HepG2 (cell line): ENCODE data around the gene KIRREL2. TPM values are rescaled to one million over a fixed set of nuclear protein-coding genes. Genes with fewer than 3 reads are reported as not detected.

Experiments used
- ATAC-seq: fragments of 200-7000 bp; cut with Tn5 transposase; 3 replicates; pipeline ENCODE4 v1.9.1; 2020; ENCODE audit warnings: mild to moderate bottlenecking, moderate library complexity
- BruUV-seq: library from RNA; stranded (reverse); fragments of 400-500 nt; replicated peaks from 2 replicates; lab custom pipeline; 2021; lab: Mats Ljungman, UMichigan
- CTCF ChIA-PET: fragments of 300-600 bp; formaldehyde crosslinking; extraction: SDS; loops from one replicate; lab custom pipeline; 2021; ENCODE audit warnings: low total read pairs, inconsistent platforms, low intra/inter-chr PET ratio; lab: Yijun Ruan, JAX
- POLR2A ChIA-PET: fragments of 350-600 bp; sonication (Branson Sonifier 250); formaldehyde crosslinking; loops from one replicate; lab custom pipeline; 2020; ENCODE audit warnings: antibody characterized with exemption, inconsistent platforms; lab: Yijun Ruan, JAX
- DNase-seq: peaks from one replicate; pipeline ENCODE4 v3.0.0-alpha.2; 2015; ENCODE audit warnings: low spot score
- FAIRE-seq: peaks from 3 replicates; lab custom pipeline; 2011; peaks lifted over from hg19 to GRCh38; lab: Jason Lieb, UNC
- H2AFZ ChIP-seq: one replicate; pipeline ENCODE4 v1.6.1; 2011; ENCODE audit warnings: low read length, inconsistent platforms
- H3K27ac ChIP-seq: fragments of 300-600 bp; 3 replicates; pipeline ENCODE4 v1.8.0; 2011; ENCODE audit warnings: mixed run types, mild to moderate bottlenecking, mixed read lengths, low read length, inconsistent platforms; ENCODE audit not compliant: insufficient read depth; ENCODE audit errors: extremely low read length
- H3K27me3 ChIP-seq, 2 experiments: fragments of 200-600 bp in 1 of 2; 2 replicates in 1 of 2; 3 replicates in 1 of 2; pipeline versions ENCODE4 v1.6.0 to v1.8.0; 2011; ENCODE audit warnings: low read length in 2 of 2, mild to moderate bottlenecking in 2 of 2, moderate library complexity in 2 of 2, inconsistent platforms in 1 of 2; ENCODE audit not compliant: insufficient read depth in 2 of 2, control insufficient read depth in 1 of 2
- H3K36me3 ChIP-seq, 2 experiments: fragments of 200-600 bp in 1 of 2; replicated peaks in 1 of 2; 2 replicates in 1 of 2; 3 replicates in 1 of 2; pipeline versions ENCODE4 v1.5.1 to v1.8.0; 2011; ENCODE audit warnings: low read length in 2 of 2, inconsistent platforms in 1 of 2; ENCODE audit not compliant: insufficient read depth in 2 of 2, control insufficient read depth in 1 of 2
- H3K4me1 ChIP-seq: 2 replicates; pipeline ENCODE4 v1.5.1; 2012; ENCODE audit warnings: low read length, inconsistent platforms; ENCODE audit not compliant: insufficient read depth
- H3K4me2 ChIP-seq: 2 replicates; pipeline ENCODE4 v1.6.0; 2011; ENCODE audit warnings: low read depth, low read length, inconsistent platforms
- H3K4me3 ChIP-seq, 3 experiments: fragments of 200-600 bp in 1 of 3; sonication (generic), shearing (Covaris generic) in 1 of 3; replicated peaks in 1 of 3; 2 replicates each; pipeline ENCODE4 v1.5.1; 2011 to 2016; ENCODE audit warnings: low read length in 3 of 3, inconsistent platforms in 2 of 3, low read depth in 2 of 3, mild to moderate bottlenecking in 2 of 3, control low read depth in 1 of 3, mixed read lengths in 1 of 3; ENCODE audit not compliant: insufficient read depth in 1 of 3
- H3K79me2 ChIP-seq: one replicate; pipeline ENCODE4 v1.6.1; 2011; ENCODE audit warnings: low read length, inconsistent platforms; ENCODE audit not compliant: insufficient read depth
- H3K9ac ChIP-seq: 2 replicates; pipeline ENCODE4 v1.6.0; 2011; ENCODE audit warnings: mild to moderate bottlenecking, low read depth, low read length, inconsistent platforms; ENCODE audit not compliant: insufficient read depth
- H3K9me3 ChIP-seq: 2 replicates; pipeline ENCODE4 v1.5.1; 2012; ENCODE audit warnings: mild to moderate bottlenecking, low read length
- H4K20me1 ChIP-seq: 2 replicates; pipeline ENCODE4 v1.6.0; 2011; ENCODE audit warnings: inconsistent platforms, mild to moderate bottlenecking, low read length, moderate library complexity; ENCODE audit not compliant: insufficient read depth
- CREB1 ChIP-seq, 2 experiments: fragments of 450-650 bp in 1 of 2; IDR thresholded peaks; 2 replicates each; pipeline ENCODE4 v1.6.1; 2016 to 2017; ENCODE audit warnings: control low read depth in 1 of 2, mild to moderate bottlenecking in 1 of 2, missing compliant biosample characterization in 1 of 2, missing genetic modification characterization in 1 of 2
- EZH2 ChIP-seq: conservative IDR thresholded peaks from 2 replicates; pipeline ENCODE4 v1.6.1; 2012; ENCODE audit warnings: mild to moderate bottlenecking, low read depth, low read length, moderate library complexity
- GATAD2A ChIP-seq: IDR thresholded peaks from 2 replicates; pipeline ENCODE4 v1.6.1; 2016
- HNF4G ChIP-seq, 2 experiments: sonication (generic) in 1 of 2; formaldehyde crosslinking in 1 of 2; IDR thresholded peaks; 2 replicates each; pipeline versions ENCODE4 v1.4.0 to v1.6.1; 2011 to 2020; ENCODE audit warnings: borderline replicate concordance in 2 of 2, low read depth in 2 of 2, mild to moderate bottlenecking in 2 of 2, low read length in 1 of 2, missing genetic modification reagents in 1 of 2, moderate library complexity in 1 of 2
- IKZF1 ChIP-seq: fragments of 450-650 bp; IDR thresholded peaks from 2 replicates; pipeline ENCODE4 v1.7.1; 2016
- MZF1 ChIP-seq: sonication (generic); formaldehyde crosslinking; IDR thresholded peaks from 2 replicates; pipeline ENCODE4 v1.8.1; 2023; ENCODE audit warnings: mild to moderate bottlenecking, missing genetic modification reagents, borderline replicate concordance
- SOX6 ChIP-seq, 2 experiments: fragments of 450-650 bp in 1 of 2; sonication (generic) in 1 of 2; formaldehyde crosslinking in 1 of 2; IDR thresholded peaks; 2 replicates each; pipeline versions ENCODE4 v1.4.0 to v1.6.1; 2017 to 2020; ENCODE audit warnings: antibody characterized with exemption in 1 of 2, mild to moderate bottlenecking in 1 of 2, missing genetic modification reagents in 1 of 2
- TBP ChIP-seq: sonication (generic); formaldehyde crosslinking; IDR thresholded peaks from 2 replicates; pipeline ENCODE4 v1.5.0; 2020; ENCODE audit warnings: missing genetic modification reagents
- YY1 ChIP-seq: IDR thresholded peaks from 2 replicates; pipeline ENCODE4 v1.6.1; 2011; ENCODE audit warnings: low read length, low read depth, moderate library complexity, mild to moderate bottlenecking; ENCODE audit not compliant: insufficient read depth, insufficient replicate concordance
- ZFP90 ChIP-seq: sonication (generic); formaldehyde crosslinking; IDR thresholded peaks from 2 replicates; pipeline ENCODE4 v1.8.0; 2022; ENCODE audit warnings: missing genetic modification reagents, mild to moderate bottlenecking, inconsistent platforms, borderline replicate concordance
- ZFY ChIP-seq: sonication (generic); formaldehyde crosslinking; IDR thresholded peaks from 2 replicates; pipeline ENCODE4 v1.4.0; 2020; ENCODE audit warnings: missing genetic modification reagents
- WGBS: methylation state at CpG from one replicate; pipeline ENCODE4 v1.1.6; 2017; ENCODE audit warnings: low lambda C conversion rate; 5-methylcytosine and 5-hydroxymethylcytosine counted together
- in situ Hi-C: cut with HindIII; loops from 2 replicates; pipeline ENCODE4 v1.10.0; 2017; ENCODE audit warnings: low pct_unique_long_range_greater_than_20kb; ENCODE audit not compliant: extremely low pct_ligation_motif_present
- intact Hi-C: fragments of 100-400 bp; cut with micrococcal nuclease; formaldehyde crosslinking; loops from one replicate; pipeline ENCODE4 v1.10.0; 2022; ENCODE audit not compliant: unreplicated experiment
- polyA plus RNA-seq, 8 experiments: library from polyadenylated mRNA; depleted of rRNA in 3 of 8; stranded (reverse) in 7 of 8; unstranded in 1 of 8; fragments of >200 nt; fragmentation: Illumina TruSeq in 4 of 8; extraction: Trizol in 4 of 8; gene quantifications; 2 replicates each; pipeline versions ENCODE4 v1.2.1 to v1.2.3, GENCODE V29; 2011 to 2016; ENCODE audit warnings: low read depth in 4 of 8, missing spikeins in 1 of 8, mixed read lengths in 1 of 8; ENCODE audit not compliant: insufficient read depth in 1 of 8
- total RNA-seq, 5 experiments: library from RNA; depleted of rRNA; stranded (reverse); fragments of >200 nt; fragmentation: Illumina TruSeq; extraction: Trizol; gene quantifications; 2 replicates each; pipeline ENCODE4 v1.2.3, GENCODE V29; 2016; ENCODE audit warnings: low read depth in 1 of 5
- TF ChIP-seq, protein P1 (sequence below): IDR thresholded peaks from 2 replicates; pipeline ENCODE4 v1.6.1; 2016; ENCODE audit warnings: low read depth, missing genetic modification reagents, missing compliant biosample characterization
- TF ChIP-seq, protein P2 (sequence below): sonication (generic); formaldehyde crosslinking; IDR thresholded peaks from 2 replicates; pipeline ENCODE4 v1.8.0; 2022; ENCODE audit warnings: missing genetic modification reagents, mild to moderate bottlenecking, borderline replicate concordance
- TF ChIP-seq, protein P3 (sequence below): sonication (generic); formaldehyde crosslinking; IDR thresholded peaks from 2 replicates; pipeline ENCODE4 v1.8.0; 2022; ENCODE audit warnings: low read depth, missing genetic modification reagents
- TF ChIP-seq, protein P4 (sequence below): sonication (generic); formaldehyde crosslinking; IDR thresholded peaks from 2 replicates; pipeline ENCODE4 v1.5.0; 2020; ENCODE audit warnings: mild to moderate bottlenecking, low read depth, missing genetic modification reagents, borderline replicate concordance
- TF ChIP-seq, protein P5 (sequence below): IDR thresholded peaks from 2 replicates; pipeline ENCODE4 v1.6.1; 2012; ENCODE audit warnings: inconsistent platforms

KIRREL2 gene
- total and polyA plus RNA-seq, 2 of the 13 experiments (the other 11 are each of a cell fraction or from before 2014, with no cell fraction given), result 0.18 to 2.4 TPM

DNA sequence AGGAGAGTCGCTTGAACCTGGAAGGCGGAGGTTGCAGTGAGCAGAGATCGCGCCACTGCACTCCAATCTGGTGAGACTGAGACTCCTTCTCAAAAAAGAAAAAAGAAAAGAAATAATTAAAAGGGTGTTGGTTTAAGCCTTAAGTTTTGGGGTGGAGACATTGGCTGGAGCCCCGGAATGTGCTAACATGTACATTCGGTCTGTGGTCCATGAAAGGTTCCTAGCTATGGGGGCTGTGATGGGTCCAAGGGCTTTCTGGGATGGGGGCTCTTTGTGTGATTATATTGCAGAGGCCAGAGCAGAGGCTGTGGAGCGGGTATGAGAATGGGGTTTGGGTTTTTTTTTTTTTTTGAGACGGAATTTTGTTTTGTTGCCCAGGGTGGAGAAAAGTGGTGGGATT lies 29.2 kb downstream of the KIRREL2 start:
- ChIA-PET CTCF (no interaction called here), POLR2A (no interaction called here)
- peaks cover 4 to 14% of the 10 kb centered on the region in 2 experiments; a peak in 3 of 5 replicates for H3K36me3 ChIP-seq
- H3K4me1 ChIP-seq, result no peaks in the 10 kb centered on the region
- in situ Hi-C loops (loop anchor here (10.0 kb wide), 1 partner anchor 49 kb away; the partner anchor contains the start of gene LRFN3), intact Hi-C loops (no loop called here)
- H3K27ac ChIP-seq, result no peak overlapping the region
- no peaks in the 10 kb centered on the region for H3K9me3 ChIP-seq
- no peak overlapping the region for H3K4me2 ChIP-seq
- BruUV-seq, result no TSS peak
- H3K79me2 ChIP-seq, result no peaks in the 10 kb centered on the region
- WGBS, result 88% methylated on average over 7 of the region's 8 CpGs
- ATAC-seq, result no peak
- H4K20me1 ChIP-seq, result no peaks in the 10 kb centered on the region
- no peak overlapping the region for H3K9ac ChIP-seq
- no peak for FAIRE-seq
- no peaks in the 10 kb centered on the region for H3K27me3 ChIP-seq
- no peak overlapping the region for H2AFZ ChIP-seq
- no peak overlapping the region for H3K4me3 ChIP-seq
- DNase-seq, result no peak
- TF ChIP-seq EZH2, result no peak
- TF ChIP-seq, protein P1, sequence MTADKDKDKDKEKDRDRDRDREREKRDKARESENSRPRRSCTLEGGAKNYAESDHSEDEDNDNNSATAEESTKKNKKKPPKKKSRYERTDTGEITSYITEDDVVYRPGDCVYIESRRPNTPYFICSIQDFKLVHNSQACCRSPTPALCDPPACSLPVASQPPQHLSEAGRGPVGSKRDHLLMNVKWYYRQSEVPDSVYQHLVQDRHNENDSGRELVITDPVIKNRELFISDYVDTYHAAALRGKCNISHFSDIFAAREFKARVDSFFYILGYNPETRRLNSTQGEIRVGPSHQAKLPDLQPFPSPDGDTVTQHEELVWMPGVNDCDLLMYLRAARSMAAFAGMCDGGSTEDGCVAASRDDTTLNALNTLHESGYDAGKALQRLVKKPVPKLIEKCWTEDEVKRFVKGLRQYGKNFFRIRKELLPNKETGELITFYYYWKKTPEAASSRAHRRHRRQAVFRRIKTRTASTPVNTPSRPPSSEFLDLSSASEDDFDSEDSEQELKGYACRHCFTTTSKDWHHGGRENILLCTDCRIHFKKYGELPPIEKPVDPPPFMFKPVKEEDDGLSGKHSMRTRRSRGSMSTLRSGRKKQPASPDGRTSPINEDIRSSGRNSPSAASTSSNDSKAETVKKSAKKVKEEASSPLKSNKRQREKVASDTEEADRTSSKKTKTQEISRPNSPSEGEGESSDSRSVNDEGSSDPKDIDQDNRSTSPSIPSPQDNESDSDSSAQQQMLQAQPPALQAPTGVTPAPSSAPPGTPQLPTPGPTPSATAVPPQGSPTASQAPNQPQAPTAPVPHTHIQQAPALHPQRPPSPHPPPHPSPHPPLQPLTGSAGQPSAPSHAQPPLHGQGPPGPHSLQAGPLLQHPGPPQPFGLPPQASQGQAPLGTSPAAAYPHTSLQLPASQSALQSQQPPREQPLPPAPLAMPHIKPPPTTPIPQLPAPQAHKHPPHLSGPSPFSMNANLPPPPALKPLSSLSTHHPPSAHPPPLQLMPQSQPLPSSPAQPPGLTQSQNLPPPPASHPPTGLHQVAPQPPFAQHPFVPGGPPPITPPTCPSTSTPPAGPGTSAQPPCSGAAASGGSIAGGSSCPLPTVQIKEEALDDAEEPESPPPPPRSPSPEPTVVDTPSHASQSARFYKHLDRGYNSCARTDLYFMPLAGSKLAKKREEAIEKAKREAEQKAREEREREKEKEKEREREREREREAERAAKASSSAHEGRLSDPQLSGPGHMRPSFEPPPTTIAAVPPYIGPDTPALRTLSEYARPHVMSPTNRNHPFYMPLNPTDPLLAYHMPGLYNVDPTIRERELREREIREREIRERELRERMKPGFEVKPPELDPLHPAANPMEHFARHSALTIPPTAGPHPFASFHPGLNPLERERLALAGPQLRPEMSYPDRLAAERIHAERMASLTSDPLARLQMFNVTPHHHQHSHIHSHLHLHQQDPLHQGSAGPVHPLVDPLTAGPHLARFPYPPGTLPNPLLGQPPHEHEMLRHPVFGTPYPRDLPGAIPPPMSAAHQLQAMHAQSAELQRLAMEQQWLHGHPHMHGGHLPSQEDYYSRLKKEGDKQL, result no peak
- TF ChIP-seq TBP (CRISPR knock-in tag), result no peak
- TF ChIP-seq YY1, result no peak
- no peak for TF ChIP-seq HNF4G (IDR thresholded peaks at IDR 0.05; ENCODE audit: borderline replicate concordance, low read depth, low read length)
- TF ChIP-seq HNF4G (CRISPR knock-in tag; IDR thresholded peaks at IDR 0.05; ENCODE audit: borderline replicate concordance, low read depth), result no peak
- no peak for TF ChIP-seq ZFP90 (CRISPR knock-in tag)
- TF ChIP-seq, protein P2, sequence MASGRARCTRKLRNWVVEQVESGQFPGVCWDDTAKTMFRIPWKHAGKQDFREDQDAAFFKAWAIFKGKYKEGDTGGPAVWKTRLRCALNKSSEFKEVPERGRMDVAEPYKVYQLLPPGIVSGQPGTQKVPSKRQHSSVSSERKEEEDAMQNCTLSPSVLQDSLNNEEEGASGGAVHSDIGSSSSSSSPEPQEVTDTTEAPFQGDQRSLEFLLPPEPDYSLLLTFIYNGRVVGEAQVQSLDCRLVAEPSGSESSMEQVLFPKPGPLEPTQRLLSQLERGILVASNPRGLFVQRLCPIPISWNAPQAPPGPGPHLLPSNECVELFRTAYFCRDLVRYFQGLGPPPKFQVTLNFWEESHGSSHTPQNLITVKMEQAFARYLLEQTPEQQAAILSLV (CRISPR knock-in tag), result no peak
- no peak for TF ChIP-seq IKZF1
- no peak for TF ChIP-seq ZFY (CRISPR knock-in tag)
- TF ChIP-seq SOX6 (IDR thresholded peaks at IDR 0.05), result no peak
- no peak for TF ChIP-seq SOX6 (CRISPR knock-in tag; IDR thresholded peaks at IDR 0.05)
- no peak for TF ChIP-seq CREB1 (IDR thresholded peaks at IDR 0.05)
- TF ChIP-seq CREB1 (CRISPR knock-in tag; IDR thresholded peaks at IDR 0.05), result no peak
- TF ChIP-seq, protein P3, sequence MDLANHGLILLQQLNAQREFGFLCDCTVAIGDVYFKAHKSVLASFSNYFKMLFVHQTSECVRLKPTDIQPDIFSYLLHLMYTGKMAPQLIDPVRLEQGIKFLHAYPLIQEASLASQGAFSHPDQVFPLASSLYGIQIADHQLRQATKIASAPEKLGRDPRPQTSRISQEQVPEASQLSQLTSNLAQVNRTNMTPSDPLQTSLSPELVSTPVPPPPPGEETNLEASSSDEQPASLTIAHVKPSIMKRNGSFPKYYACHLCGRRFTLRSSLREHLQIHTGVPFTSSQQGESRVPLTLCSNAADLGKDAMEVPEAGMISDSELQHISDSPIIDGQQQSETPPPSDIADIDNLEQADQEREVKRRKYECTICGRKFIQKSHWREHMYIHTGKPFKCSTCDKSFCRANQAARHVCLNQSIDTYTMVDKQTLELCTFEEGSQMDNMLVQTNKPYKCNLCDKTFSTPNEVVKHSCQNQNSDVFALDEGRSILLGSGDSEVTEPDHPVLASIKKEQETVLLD (CRISPR knock-in tag), result no peak
- TF ChIP-seq, protein P4, sequence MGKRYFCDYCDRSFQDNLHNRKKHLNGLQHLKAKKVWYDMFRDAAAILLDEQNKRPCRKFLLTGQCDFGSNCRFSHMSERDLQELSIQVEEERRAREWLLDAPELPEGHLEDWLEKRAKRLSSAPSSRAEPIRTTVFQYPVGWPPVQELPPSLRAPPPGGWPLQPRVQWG (CRISPR knock-in tag), result no peak
- no peak for TF ChIP-seq MZF1 (CRISPR knock-in tag)
- TF ChIP-seq, protein P5, sequence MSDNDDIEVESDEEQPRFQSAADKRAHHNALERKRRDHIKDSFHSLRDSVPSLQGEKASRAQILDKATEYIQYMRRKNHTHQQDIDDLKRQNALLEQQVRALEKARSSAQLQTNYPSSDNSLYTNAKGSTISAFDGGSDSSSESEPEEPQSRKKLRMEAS, result no peak
- TF ChIP-seq GATAD2A (CRISPR knock-in tag), result no peak
